LNCAP (cell line): ENCODE results near the gene TMEM62.

Experiments
- CTCF ChIP-seq: fragments of 450-650 bp; IDR thresholded peaks from 2 replicates; pipeline ENCODE4 v1.5.1; 2017; ENCODE audit warnings: mild to moderate bottlenecking

Gene TMEM62

DNA sequence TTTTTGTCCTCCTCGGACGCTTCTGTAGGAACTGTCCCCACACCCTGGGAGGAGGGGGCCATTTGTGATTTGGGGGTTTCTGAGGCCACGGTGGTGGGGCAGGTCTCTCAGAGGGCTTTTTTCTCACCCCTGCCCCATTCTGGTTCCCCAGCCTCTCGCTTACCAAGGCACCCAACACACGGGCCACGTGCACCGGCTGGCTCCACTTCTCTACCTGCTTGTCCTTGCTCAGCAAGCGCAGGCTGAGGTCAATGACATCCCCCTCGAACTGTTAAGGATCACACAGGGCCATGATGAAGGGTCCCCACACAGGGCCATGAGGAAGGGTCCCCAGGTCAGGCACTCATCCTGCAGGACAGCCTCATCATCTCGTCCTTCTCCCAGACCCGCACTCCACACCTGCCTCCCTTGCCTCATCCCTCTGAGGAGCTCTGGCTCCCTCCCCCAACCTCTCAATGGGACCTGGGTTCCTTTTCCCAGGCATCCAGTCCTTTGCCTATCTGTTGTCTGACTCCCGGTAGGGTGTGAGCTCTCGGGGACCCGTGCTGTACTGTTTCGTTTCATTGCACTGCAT, 76.9 kb downstream of the TMEM62 start:
- no peak for TF ChIP-seq CTCF

GRCh38 chr15:43210807-43211206, 77.4 kb downstream of the TMEM62 start:
- no peak for TF ChIP-seq CTCF

DNA sequence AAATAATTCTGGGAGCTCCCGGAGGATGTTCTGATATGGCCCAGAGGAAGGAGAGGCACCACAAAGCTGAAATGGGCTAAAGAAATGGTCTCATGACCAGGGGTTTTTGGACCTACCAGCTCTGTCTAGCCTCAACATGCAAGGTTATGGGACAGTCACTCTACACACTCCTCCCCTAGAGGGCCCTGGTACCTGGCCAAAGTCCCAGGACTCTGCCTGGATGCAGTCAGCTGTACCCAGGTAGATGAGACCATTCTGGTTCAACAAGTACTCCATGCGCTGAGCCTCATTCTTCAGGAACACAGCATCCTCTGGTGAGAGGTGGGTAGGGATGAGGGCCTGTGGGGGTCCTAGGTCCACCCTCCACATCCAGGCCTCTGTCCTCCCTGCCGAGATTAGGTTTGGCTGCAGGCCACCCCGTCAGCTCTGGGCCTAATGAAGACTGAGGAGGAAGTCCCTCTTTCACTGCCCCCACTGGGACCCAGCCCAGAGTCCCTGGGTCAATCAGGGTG, 77.9 kb downstream of the TMEM62 start:
- TF ChIP-seq CTCF: no peak

DNA sequence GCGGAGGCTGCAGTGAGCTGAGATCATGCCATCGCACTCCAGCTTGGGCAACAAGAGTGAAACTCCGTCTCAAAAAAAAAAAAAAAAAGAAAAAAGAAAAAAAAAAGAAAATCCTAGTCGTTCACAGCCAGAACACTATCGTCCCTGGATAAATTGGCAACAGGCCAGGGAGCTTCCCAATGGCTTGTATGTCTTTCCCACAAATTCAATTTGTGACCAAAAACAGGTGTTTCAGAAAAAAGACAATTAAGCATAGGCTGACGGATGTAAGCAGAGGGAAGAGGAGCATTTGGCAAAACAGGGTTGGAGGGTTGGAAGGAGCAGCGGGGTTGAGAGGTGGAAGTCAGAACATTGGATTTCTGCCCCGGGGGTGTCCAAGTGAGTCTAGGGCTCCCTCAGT, 78.9 kb downstream of the TMEM62 start:
- TF ChIP-seq CTCF: no peak

DNA sequence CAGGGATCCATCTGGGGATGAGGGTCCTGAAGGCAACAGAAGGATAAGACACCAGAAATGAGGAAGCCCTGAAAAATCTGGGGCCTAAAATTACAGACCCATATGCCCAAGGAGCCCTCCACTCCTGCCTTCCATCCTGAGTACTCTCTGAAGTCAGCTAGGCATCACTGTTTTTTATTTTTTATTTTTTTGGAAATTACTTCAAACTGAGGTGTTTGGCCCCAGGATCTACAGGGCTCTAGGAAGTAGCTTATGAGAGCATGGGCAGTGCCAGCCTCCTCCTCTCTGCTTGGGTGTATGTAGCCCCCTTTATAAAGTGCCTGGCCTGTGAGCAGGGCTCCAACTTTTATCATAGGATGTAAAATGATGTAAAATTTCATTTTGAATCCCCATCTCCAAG, 79.6 kb downstream of the TMEM62 start:
- TF ChIP-seq CTCF: no peak

GRCh38 chr15:43213466-43213865, 80.1 kb downstream of the TMEM62 start:
- no peak for TF ChIP-seq CTCF

GRCh38 chr15:43214169-43214568, 80.8 kb downstream of the TMEM62 start:
- no peak for TF ChIP-seq CTCF
